OCI-LY7 (cell line): ENCODE results near the gene SLC4A4. TPM values are rescaled to one million over a fixed set of nuclear protein-coding genes. Genes with fewer than 3 reads are reported as not detected.

Experiments used
- BruUV-seq: library from RNA; stranded (reverse); fragments of 400-500 nt; replicated peaks from 2 replicates; lab custom pipeline; 2021; lab: Mats Ljungman, UMichigan
- CTCF ChIA-PET: fragments of 300-600 bp; sonication (Branson Sonifier 250); formaldehyde crosslinking; loops from one replicate; lab custom pipeline; 2022; ENCODE audit warnings: antibody characterized with exemption; ENCODE audit not compliant: unreplicated experiment; lab: Charles Lee
- POLR2A ChIA-PET: fragments of 300-600 bp; sonication (Branson Sonifier 250); formaldehyde crosslinking; loops from one replicate; lab custom pipeline; 2022; ENCODE audit warnings: antibody characterized with exemption; lab: Charles Lee
- DNase-seq: peaks from one replicate; pipeline ENCODE4 v3.0.0-alpha.2; 2015; ENCODE audit warnings: low spot score
- H2AFZ ChIP-seq: fragments of 200-600 bp; sonication (generic), shearing (Covaris generic); 2 replicates; pipeline ENCODE4 v1.6.1; 2014; ENCODE audit warnings: mild to moderate bottlenecking, antibody characterized with exemption, low read length, moderate library complexity
- H3K27ac ChIP-seq: fragments of 200-600 bp; sonication (generic); 2 replicates; pipeline ENCODE4 v1.5.1; 2014; ENCODE audit warnings: mixed run types, low read depth, mild to moderate bottlenecking, moderate library complexity, low read length, inconsistent platforms; ENCODE audit not compliant: poor library complexity, severe bottlenecking
- H3K36me3 ChIP-seq: fragments of 200-600 bp; sonication (generic); 2 replicates; pipeline ENCODE4 v1.6.1; 2014; ENCODE audit warnings: mild to moderate bottlenecking, antibody characterized with exemption, low read length, moderate library complexity, mixed read lengths; ENCODE audit not compliant: insufficient read depth
- H3K4me1 ChIP-seq: fragments of 200-600 bp; sonication (generic); 2 replicates; pipeline ENCODE4 v1.5.1; 2014; ENCODE audit warnings: mild to moderate bottlenecking, low read length; ENCODE audit not compliant: insufficient read depth, poor library complexity, severe bottlenecking
- H3K4me2 ChIP-seq: fragments of 200-600 bp; sonication (generic); 2 replicates; pipeline ENCODE4 v1.6.1; 2014; ENCODE audit warnings: mild to moderate bottlenecking, low read length
- H3K4me3 ChIP-seq: fragments of 200-600 bp; sonication (generic); 2 replicates; pipeline ENCODE4 v1.5.1; 2014; ENCODE audit warnings: mild to moderate bottlenecking, low read depth, low read length; ENCODE audit not compliant: poor library complexity, severe bottlenecking
- H3K79me2 ChIP-seq: fragments of 200-600 bp; sonication (generic); 2 replicates; pipeline ENCODE4 v1.6.1; 2016; ENCODE audit warnings: low read depth, mild to moderate bottlenecking, low read length, moderate library complexity, mixed read lengths; ENCODE audit not compliant: insufficient read depth
- H3K9me2 ChIP-seq: fragments of 200-600 bp; sonication (generic); 2 replicates; pipeline ENCODE4 v1.6.1; 2016; ENCODE audit warnings: mild to moderate bottlenecking, low read length, mixed read lengths; ENCODE audit not compliant: insufficient read depth
- H3K9me3 ChIP-seq: fragments of 200-600 bp; sonication (generic); 2 replicates; pipeline ENCODE4 v1.6.1; 2014; ENCODE audit warnings: mild to moderate bottlenecking, mixed run types, low read length, mixed read lengths
- H4K20me1 ChIP-seq: fragments of 200-600 bp; sonication (generic); 2 replicates; pipeline ENCODE4 v1.6.1; 2014; ENCODE audit warnings: mild to moderate bottlenecking, antibody characterized with exemption, low read length, moderate library complexity, mixed read lengths; ENCODE audit not compliant: insufficient read depth
- CTCF ChIP-seq: fragments of 200-600 bp; sonication (generic); conservative IDR thresholded peaks from 2 replicates; pipeline ENCODE4 v1.5.1; 2014; ENCODE audit warnings: mild to moderate bottlenecking, antibody characterized with exemption, low read length, moderate library complexity, mixed read lengths
- EZH2phosphoT487 ChIP-seq: fragments of 200-600 bp; sonication (generic); IDR thresholded peaks from 2 replicates; pipeline ENCODE4 v1.6.1; 2018; ENCODE audit warnings: low read depth, borderline replicate concordance, mild to moderate bottlenecking, mixed run types, antibody characterized with exemption, low read length, moderate library complexity, mixed read lengths
- intact Hi-C: fragments of 100-400 bp; cut with micrococcal nuclease; formaldehyde crosslinking; loops from one replicate; pipeline ENCODE4 v1.10.0; 2022; ENCODE audit not compliant: unreplicated experiment
- total RNA-seq, 2 experiments: library from RNA; depleted of rRNA in 1 of 2; stranded (reverse); fragments of >200 nt in 1 of 2; shearing (Covaris generic) in 1 of 2; gene quantifications; 2 replicates each; pipeline ENCODE4 v1.2.3, GENCODE V29; 2014 to 2022

The SLC4A4 gene
- total RNA-seq, 2 experiments from 2014 or later = not detected

GRCh38 chr4:71520308-71520707 is 181.5 kb downstream of the SLC4A4 start:
- no peaks in the 10 kb centered on the region for H3K4me1 ChIP-seq
- no TSS peak for BruUV-seq
- intact Hi-C loops = no loop called here
- H4K20me1 ChIP-seq = no peaks in the 10 kb centered on the region
- H2AFZ ChIP-seq = no peak overlapping the region
- POLR2A ChIA-PET = interaction anchor here (0.6 kb wide), 1 partner anchor 348 kb away, joined by 3 read pairs; no protein-coding TSS in a partner anchor
- H3K4me3 ChIP-seq = no peak overlapping the region
- CTCF ChIA-PET = no interaction called here
- no peaks in the 10 kb centered on the region for H3K36me3 ChIP-seq
- no peaks in the 10 kb centered on the region for H3K79me2 ChIP-seq
- DNase-seq = no peak
- no peak overlapping the region for H3K4me2 ChIP-seq
- TF ChIP-seq EZH2phosphoT487 (no peak), CTCF (no peak)
- H3K9me3 ChIP-seq = no peaks in the 10 kb centered on the region
- no peaks in the 10 kb centered on the region for H3K9me2 ChIP-seq
- H3K27ac ChIP-seq = no peak overlapping the region

GRCh38 chr4:71520850-71521249 is 182.0 kb downstream of the SLC4A4 start:
- no peak for DNase-seq
- Histone ChIP-seq H3K9me2 (no peaks in the 10 kb centered on the region), H3K4me3 (no peak overlapping the region), H2AFZ (no peak overlapping the region), H4K20me1 (no peaks in the 10 kb centered on the region), H3K36me3 (no peaks in the 10 kb centered on the region), H3K9me3 (no peaks in the 10 kb centered on the region), H3K4me2 (no peak overlapping the region), H3K4me1 (no peaks in the 10 kb centered on the region), H3K27ac (no peak overlapping the region), H3K79me2 (no peaks in the 10 kb centered on the region)
- TF ChIP-seq EZH2phosphoT487 (no peak), CTCF (no peak)
- intact Hi-C loops = no loop called here
- ChIA-PET POLR2A (no interaction called here), CTCF (no interaction called here)
- BruUV-seq = no TSS peak

GRCh38 chr4:71524756-71525155 is 185.9 kb downstream of the SLC4A4 start:
- intact Hi-C loops = no loop called here
- Histone ChIP-seq H3K4me3 (no peak overlapping the region), H3K9me2 (no peaks in the 10 kb centered on the region), H3K4me2 (no peak overlapping the region), H3K27ac (no peak overlapping the region), H3K9me3 (no peaks in the 10 kb centered on the region), H3K36me3 (no peaks in the 10 kb centered on the region), H3K4me1 (no peaks in the 10 kb centered on the region), H4K20me1 (no peaks in the 10 kb centered on the region), H3K79me2 (no peaks in the 10 kb centered on the region), H2AFZ (no peak overlapping the region)
- TF ChIP-seq EZH2phosphoT487 = no peak
- no peak for TF ChIP-seq CTCF
- no peak for DNase-seq
- POLR2A ChIA-PET = no interaction called here
- no TSS peak for BruUV-seq
- CTCF ChIA-PET = no interaction called here
